HEK293 (cell line): ENCODE measurements around the gene LPCAT2.

Experiments used
- ATF2 ChIP-seq: fragments of 450-650 bp; formaldehyde crosslinking; IDR thresholded peaks from 2 replicates; pipeline ENCODE4 v1.5.1; 2016; ENCODE audit warnings: missing biosample characterization, missing genetic modification characterization, low read depth
- CTCF ChIP-seq: fragments of 450-650 bp; formaldehyde crosslinking; IDR thresholded peaks from 2 replicates; pipeline ENCODE4 v1.5.1; 2016; ENCODE audit warnings: missing biosample characterization, missing genetic modification characterization
- KLF16 ChIP-seq: fragments of 450-650 bp; formaldehyde crosslinking; IDR thresholded peaks from 2 replicates; pipeline ENCODE4 v1.5.1; 2017; ENCODE audit warnings: missing biosample characterization, missing genetic modification characterization
- REST ChIP-seq: fragments of 450-650 bp; formaldehyde crosslinking; IDR thresholded peaks from 2 replicates; pipeline ENCODE4 v1.5.1; 2016; ENCODE audit warnings: missing biosample characterization, missing genetic modification characterization
- TCF7L2 ChIP-seq: IDR thresholded peaks from 2 replicates; pipeline ENCODE4 v1.6.1; 2011; ENCODE audit warnings: low read depth, mild to moderate bottlenecking, inconsistent platforms, low read length, moderate library complexity, borderline replicate concordance
- YY1 ChIP-seq: fragments of 450-650 bp; formaldehyde crosslinking; IDR thresholded peaks from 2 replicates; pipeline ENCODE4 v1.5.1; 2018; ENCODE audit warnings: missing biosample characterization, missing genetic modification characterization
- ZBTB11 ChIP-seq: fragments of 450-650 bp; formaldehyde crosslinking; conservative IDR thresholded peaks from 2 replicates; pipeline ENCODE4 v1.5.1; 2016; ENCODE audit warnings: low read depth, missing biosample characterization, missing genetic modification characterization
- ZNF23 ChIP-seq: fragments of 450-650 bp; formaldehyde crosslinking; IDR thresholded peaks from 2 replicates; pipeline ENCODE4 v1.5.1; 2016; ENCODE audit warnings: missing biosample characterization, missing genetic modification characterization, borderline replicate concordance
- ZNF274 ChIP-seq, 2 experiments: fragments of 200-500 bp in 1 of 2; fragments of 450-650 bp in 1 of 2; sonication (Bioruptor generic) in 1 of 2; formaldehyde crosslinking in 1 of 2; IDR thresholded peaks; 2 replicates each; pipeline versions ENCODE4 v1.5.1 to v1.6.1; 2014 to 2016; ENCODE audit warnings: borderline replicate concordance in 1 of 2, inconsistent platforms in 1 of 2, low read length in 1 of 2, missing biosample characterization in 1 of 2, missing genetic modification characterization in 1 of 2
- ZNF311 ChIP-seq: fragments of 450-650 bp; formaldehyde crosslinking; IDR thresholded peaks from 2 replicates; pipeline ENCODE4 v1.5.1; 2017; ENCODE audit warnings: missing biosample characterization, missing genetic modification characterization, borderline replicate concordance
- ZNF354C ChIP-seq: fragments of 450-650 bp; formaldehyde crosslinking; IDR thresholded peaks from 2 replicates; pipeline ENCODE4 v1.5.1; 2016; ENCODE audit warnings: missing biosample characterization, missing genetic modification characterization, low read depth, borderline replicate concordance
- ZNF426 ChIP-seq: fragments of 450-650 bp; formaldehyde crosslinking; IDR thresholded peaks from 2 replicates; pipeline ENCODE4 v1.5.1; 2017; ENCODE audit warnings: missing biosample characterization, missing genetic modification characterization, mild to moderate bottlenecking, inconsistent platforms, moderate library complexity

- TF ChIP-seq KLF16 (tag by site-specific recombination): no peak
- no peak for TF ChIP-seq CTCF (tag by site-specific recombination)
- TF ChIP-seq ZNF274 (IDR thresholded peaks at IDR 0.05; ENCODE audit: low read length): no peak
- no peak for TF ChIP-seq ZNF274 (tag by site-specific recombination; IDR thresholded peaks at IDR 0.05; ENCODE audit: borderline replicate concordance)
- no peak for TF ChIP-seq TCF7L2
- no peak for TF ChIP-seq YY1 (tag by site-specific recombination)
- no peak for TF ChIP-seq ZBTB11 (tag by site-specific recombination)
- TF ChIP-seq ZNF311 (tag by site-specific recombination): no peak
- TF ChIP-seq REST (tag by site-specific recombination): no peak
- TF ChIP-seq ZNF354C: no peak
- no peak for TF ChIP-seq ZNF426 (tag by site-specific recombination)
- no peak for TF ChIP-seq ATF2
- no peak for TF ChIP-seq ZNF23
Measured at GRCh38 chr16:55477736-55478135, 31.1 kb upstream of the LPCAT2 start.
